ENCODE measurements around the gene LAMA2.

- TF ChIP-seq YY1 (IDR thresholded peaks at IDR 0.05; ENCODE audit: insufficient read depth, insufficient read length) (no peak), SUZ12 (IDR thresholded peaks at IDR 0.05; ENCODE audit: extremely low read depth, insufficient read depth, insufficient read length) (no peak), ZNF274 (IDR thresholded peaks at IDR 0.05; ENCODE audit: low read depth, low read length) (no peak)
Measured at GRCh38 chr6:129181001-129181400, 298.1 kb downstream of the LAMA2 start.

All from NT2/D1 (cell line).